Measurements from ENCODE around the gene TBC1D22A. TPM values are rescaled to one million over a fixed set of nuclear protein-coding genes. Genes with fewer than 3 reads are reported as not detected.

The TBC1D22A gene
- total RNA-seq, 2 donors from 2014 or later, result 29.5 to 34.8 TPM

DNA sequence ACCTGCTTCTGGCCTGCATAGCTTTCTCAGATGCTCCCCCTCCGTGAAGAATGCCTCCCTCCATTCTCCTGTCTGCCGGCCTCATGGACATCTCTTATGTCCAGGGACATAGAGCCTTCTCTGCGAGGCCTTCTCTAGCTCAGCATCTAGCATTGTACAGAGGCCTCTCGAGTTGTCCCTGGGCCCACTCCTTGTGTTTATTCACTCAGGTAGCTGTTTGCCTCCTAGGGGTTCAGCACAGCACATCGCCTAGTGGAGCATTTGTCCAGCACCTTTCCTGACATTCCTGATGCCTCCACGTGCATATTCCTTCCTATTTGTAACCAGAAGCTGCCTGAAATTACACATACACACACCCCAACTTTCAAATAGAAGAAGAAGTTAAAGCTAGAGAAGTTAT lies 101.3 kb downstream of the TBC1D22A start:
- H3K36me3 Mint-ChIP-seq (ENCODE audit: insufficient read depth in 2 of 2), result peaks cover 0 to 8% of the 10 kb centered on the region in 2 donors
- no peak for DNase-seq
- no peaks in the 10 kb centered on the region for H3K27me3 Mint-ChIP-seq (ENCODE audit: low read depth)
- H3K4me3 Mint-ChIP-seq, result no peak overlapping the region
- H3K4me1 Mint-ChIP-seq (ENCODE audit: low read depth), result no peaks in the 10 kb centered on the region
- no peak for ATAC-seq (replicated peaks in 1 of 2)
- H3K27ac Mint-ChIP-seq, result no peak overlapping the region
- peaks cover 0 to 2% of the 10 kb centered on the region in 2 donors for H3K9me3 Mint-ChIP-seq

GRCh38 chr22:46864314-46865051 lies 102.0 kb downstream of the TBC1D22A start:
- peaks cover 2 to 6% of the 10 kb centered on the region in 2 donors for H3K9me3 Mint-ChIP-seq
- no peaks in the 10 kb centered on the region for H3K4me1 Mint-ChIP-seq (ENCODE audit: low read depth)
- no peak overlapping the region for H3K27ac Mint-ChIP-seq
- H3K4me3 Mint-ChIP-seq, result no peak overlapping the region
- no peak for DNase-seq
- ATAC-seq (replicated peaks in 1 of 2), result no peak
- no peaks in the 10 kb centered on the region for H3K27me3 Mint-ChIP-seq (ENCODE audit: low read depth)
- H3K36me3 Mint-ChIP-seq (ENCODE audit: insufficient read depth in 2 of 2), result peaks cover 4 to 13% of the 10 kb centered on the region in 2 donors

- ATAC-seq (replicated peaks in 1 of 2) (no peak), DNase-seq (no peak)
- Mint-ChIP-seq H3K9me3 (peaks cover 5 to 6% of the 10 kb centered on the region in 2 donors), H3K4me3 (no peak overlapping the region), H3K36me3 (ENCODE audit: insufficient read depth in 2 of 2) (peaks cover 4 to 13% of the 10 kb centered on the region in 2 donors), H3K27me3 (ENCODE audit: low read depth) (no peaks in the 10 kb centered on the region), H3K4me1 (ENCODE audit: low read depth) (no peaks in the 10 kb centered on the region), H3K27ac (no peak overlapping the region)
Measured at GRCh38 chr22:46865052-46865434, 102.6 kb downstream of the TBC1D22A start.

GRCh38 chr22:46865642-46866041 lies 103.2 kb downstream of the TBC1D22A start:
- peaks cover 5 to 6% of the 10 kb centered on the region in 2 donors for H3K9me3 Mint-ChIP-seq
- no peak for DNase-seq
- H3K36me3 Mint-ChIP-seq (ENCODE audit: insufficient read depth in 2 of 2), result peaks cover 8 to 18% of the 10 kb centered on the region in 2 donors
- H3K27ac Mint-ChIP-seq, result no peak overlapping the region
- H3K4me3 Mint-ChIP-seq, result no peak overlapping the region
- H3K4me1 Mint-ChIP-seq (ENCODE audit: low read depth), result no peaks in the 10 kb centered on the region
- H3K27me3 Mint-ChIP-seq (ENCODE audit: low read depth), result no peaks in the 10 kb centered on the region
- no peak for ATAC-seq (replicated peaks in 1 of 2)

GRCh38 chr22:46866591-46866990 lies 104.1 kb downstream of the TBC1D22A start:
- DNase-seq, result no peak
- Mint-ChIP-seq H3K36me3 (ENCODE audit: insufficient read depth in 2 of 2) (peaks cover 15 to 28% of the 10 kb centered on the region in 2 donors), H3K27me3 (ENCODE audit: low read depth) (no peaks in the 10 kb centered on the region), H3K27ac (no peak overlapping the region), H3K9me3 (peaks cover 6 to 9% of the 10 kb centered on the region in 2 donors), H3K4me3 (no peak overlapping the region), H3K4me1 (ENCODE audit: low read depth) (no peaks in the 10 kb centered on the region)
- no peak for ATAC-seq (replicated peaks in 1 of 2)

GRCh38 chr22:46867106-46867505 lies 104.7 kb downstream of the TBC1D22A start:
- Mint-ChIP-seq H3K27ac (no peak overlapping the region), H3K36me3 (ENCODE audit: insufficient read depth in 2 of 2) (peaks cover 15 to 30% of the 10 kb centered on the region in 2 donors), H3K9me3 (peaks cover 8 to 9% of the 10 kb centered on the region in 2 donors), H3K4me1 (ENCODE audit: low read depth) (no peaks in the 10 kb centered on the region), H3K27me3 (ENCODE audit: low read depth) (no peaks in the 10 kb centered on the region), H3K4me3 (no peak overlapping the region)
- no peak for ATAC-seq (replicated peaks in 1 of 2)
- DNase-seq, result no peak

DNA sequence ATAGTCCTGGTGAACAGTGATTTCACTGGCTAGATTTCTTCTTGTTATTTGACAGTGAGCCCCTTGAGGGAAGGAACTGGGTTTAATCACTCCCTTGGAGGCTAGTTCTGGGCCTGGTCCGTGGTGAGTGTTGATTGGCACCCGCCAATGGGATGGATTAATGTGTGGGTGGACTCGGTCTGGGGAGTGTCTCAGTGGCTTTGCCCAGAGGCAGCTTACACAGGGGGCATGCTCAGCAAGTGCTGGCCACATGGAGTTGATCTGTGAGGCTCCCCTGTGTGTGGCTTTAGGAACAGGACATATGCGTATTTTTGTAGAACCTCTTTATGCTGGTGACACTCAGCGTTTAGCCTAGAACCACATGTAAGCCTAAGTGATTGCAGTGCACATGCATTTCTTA lies 106.9 kb downstream of the TBC1D22A start:
- no peak overlapping the region for H3K27ac Mint-ChIP-seq

DNA sequence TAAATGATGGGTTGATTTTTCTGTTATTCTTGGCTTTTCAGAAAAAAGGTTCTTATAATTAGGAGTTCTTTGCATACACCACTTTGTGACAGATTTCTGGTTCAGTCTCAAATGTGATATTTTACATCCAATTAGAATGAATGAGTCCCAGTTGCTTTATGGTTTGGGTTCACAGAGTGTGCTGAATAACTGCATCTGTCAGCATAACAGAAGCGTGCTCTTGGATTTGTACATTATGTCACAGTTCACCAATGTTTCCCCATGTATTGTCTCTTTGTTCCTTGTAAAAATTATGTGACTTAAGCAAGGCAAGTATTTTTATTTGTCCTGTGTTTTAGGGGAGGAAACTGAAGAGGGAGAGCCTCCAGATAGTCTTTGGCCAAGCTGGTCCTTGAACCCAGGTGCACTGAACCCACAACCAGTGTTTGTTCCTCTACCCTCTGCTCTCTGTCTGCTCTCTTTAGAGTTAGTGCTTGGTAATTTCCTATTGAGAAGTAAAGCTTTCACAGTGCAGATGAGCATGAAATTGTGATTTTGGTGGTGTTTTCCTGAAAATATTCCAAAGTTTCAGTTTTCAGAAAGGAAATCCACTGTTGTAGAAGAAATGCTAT lies 107.5 kb downstream of the TBC1D22A start:
- Mint-ChIP-seq H3K4me3 (no peak overlapping the region), H3K4me1 (ENCODE audit: low read depth) (no peaks in the 10 kb centered on the region), H3K27me3 (ENCODE audit: low read depth) (no peaks in the 10 kb centered on the region), H3K36me3 (ENCODE audit: insufficient read depth in 2 of 2) (peaks cover 18 to 30% of the 10 kb centered on the region in 2 donors), H3K9me3 (peaks cover 12 to 14% of the 10 kb centered on the region in 2 donors), H3K27ac (no peak overlapping the region)
- ATAC-seq (replicated peaks in 1 of 2) (no peak), DNase-seq (no peak)

More for the DNA sequence above, 106.9 kb downstream of the TBC1D22A start:
- H3K4me1 Mint-ChIP-seq (ENCODE audit: low read depth), result no peaks in the 10 kb centered on the region
- H3K4me3 Mint-ChIP-seq, result no peak overlapping the region
- no peaks in the 10 kb centered on the region for H3K27me3 Mint-ChIP-seq (ENCODE audit: low read depth)
- DNase-seq (no peak), ATAC-seq (replicated peaks in 1 of 2) (no peak)
- H3K36me3 Mint-ChIP-seq (ENCODE audit: insufficient read depth in 2 of 2), result peaks cover 18 to 30% of the 10 kb centered on the region in 2 donors
- H3K9me3 Mint-ChIP-seq, result peaks cover 12 to 14% of the 10 kb centered on the region in 2 donors

DNA sequence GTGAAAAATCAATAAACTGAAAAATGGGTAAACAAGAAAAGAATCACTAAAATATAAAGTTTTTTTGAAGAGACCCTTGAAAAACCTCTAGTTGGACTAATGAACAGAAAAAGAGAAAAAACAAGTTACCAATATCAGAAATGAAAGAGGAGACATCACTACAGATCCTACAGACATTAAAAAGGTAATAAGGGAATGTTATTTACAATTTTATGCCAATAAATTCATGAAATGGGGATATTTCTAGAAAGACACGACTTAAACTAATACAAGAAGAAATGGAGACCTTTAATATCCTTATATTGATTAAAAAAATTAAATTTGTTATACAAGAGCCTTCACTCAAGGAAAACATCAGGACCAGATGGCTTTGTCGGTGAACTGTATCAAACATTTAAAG lies 109.4 kb downstream of the TBC1D22A start:
- no peak for DNase-seq
- Mint-ChIP-seq H3K36me3 (ENCODE audit: insufficient read depth in 2 of 2) (peaks cover 18 to 26% of the 10 kb centered on the region in 2 donors), H3K9me3 (peaks cover 12 to 14% of the 10 kb centered on the region in 2 donors), H3K27me3 (ENCODE audit: low read depth) (no peaks in the 10 kb centered on the region), H3K27ac (no peak overlapping the region), H3K4me1 (ENCODE audit: low read depth) (peaks cover under 1% of the 10 kb centered on the region), H3K4me3 (no peak overlapping the region)
- ATAC-seq (replicated peaks in 1 of 2), result no peak

GRCh38 chr22:46875089-46875488 lies 112.6 kb downstream of the TBC1D22A start:
- Mint-ChIP-seq H3K9me3 (peaks cover 7% of the 10 kb centered on the region in 2 donors), H3K4me1 (ENCODE audit: low read depth) (peaks cover 4% of the 10 kb centered on the region), H3K27ac (no peak overlapping the region), H3K4me3 (no peak overlapping the region), H3K36me3 (ENCODE audit: insufficient read depth in 2 of 2) (peaks cover 13 to 23% of the 10 kb centered on the region in 2 donors), H3K27me3 (ENCODE audit: low read depth) (no peaks in the 10 kb centered on the region)
- DNase-seq, result no peak
- ATAC-seq (replicated peaks in 1 of 2), result no peak

GRCh38 chr22:46876357-46876934 lies 114.0 kb downstream of the TBC1D22A start:
- DNase-seq (no peak), ATAC-seq (replicated peaks in 1 of 2) (no peak)
- Mint-ChIP-seq H3K36me3 (ENCODE audit: insufficient read depth in 2 of 2) (peaks cover 5 to 9% of the 10 kb centered on the region in 2 donors), H3K4me1 (ENCODE audit: low read depth) (peaks cover 10% of the 10 kb centered on the region), H3K27me3 (ENCODE audit: low read depth) (no peaks in the 10 kb centered on the region), H3K27ac (no peak overlapping the region), H3K4me3 (no peak overlapping the region), H3K9me3 (peaks cover 5 to 7% of the 10 kb centered on the region in 2 donors)

DNA sequence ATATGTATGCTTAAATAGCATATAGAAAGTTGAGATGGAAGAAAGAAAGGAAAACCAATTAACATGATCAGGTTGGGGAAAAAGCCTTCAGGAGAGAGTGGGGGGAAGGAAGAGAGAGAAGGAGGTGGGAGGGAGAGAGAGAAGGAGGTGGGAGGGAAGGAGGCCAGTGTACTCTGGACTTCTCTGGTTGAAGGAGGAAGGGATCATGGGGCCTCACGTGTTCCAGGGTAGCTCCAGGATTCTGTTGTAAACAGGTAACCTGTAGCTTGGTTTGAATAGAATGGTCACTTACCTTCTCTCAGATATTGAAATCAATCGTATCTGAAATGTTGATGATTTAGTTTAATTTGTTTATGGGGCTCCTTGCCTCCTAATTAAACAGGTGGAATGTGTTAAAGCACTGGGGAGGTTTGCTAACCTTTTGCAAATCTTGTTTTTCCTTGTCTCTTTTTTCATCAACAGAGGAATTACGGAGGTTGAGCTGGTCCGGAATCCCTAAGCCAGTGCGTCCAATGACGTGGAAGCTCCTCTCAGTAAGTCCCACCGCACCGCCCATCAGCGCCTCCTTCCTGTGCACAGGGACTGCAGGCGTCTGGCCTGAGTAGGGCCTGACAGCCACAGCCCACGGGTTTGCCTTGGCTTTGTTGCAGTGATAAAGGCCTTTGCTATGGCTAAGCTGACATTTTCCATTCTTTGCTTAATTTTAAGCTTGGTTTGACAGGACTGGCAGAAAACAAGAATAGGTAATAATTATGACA lies 115.9 kb downstream of the TBC1D22A start:
- peaks cover 10% of the 10 kb centered on the region for H3K4me1 Mint-ChIP-seq (ENCODE audit: low read depth)

GRCh38 chr22:46879083-46879482 lies 116.6 kb downstream of the TBC1D22A start:
- no peak overlapping the region for H3K4me3 Mint-ChIP-seq

More for the DNA sequence above, 115.9 kb downstream of the TBC1D22A start:
- Mint-ChIP-seq H3K27me3 (ENCODE audit: low read depth) (no peaks in the 10 kb centered on the region), H3K4me3 (no peak overlapping the region), H3K36me3 (ENCODE audit: insufficient read depth in 2 of 2) (peaks cover 0 to 5% of the 10 kb centered on the region in 2 donors), H3K27ac (peak overlapping the region; percentile 83), H3K9me3 (no peaks in the 10 kb centered on the region)
- no peak for DNase-seq
- ATAC-seq (replicated peaks in 1 of 2), result no peak

More at GRCh38 chr22:46879083-46879482, 116.6 kb downstream of the TBC1D22A start:
- ATAC-seq (replicated peaks in 1 of 2) (no peak), DNase-seq (no peak)
- H3K9me3 Mint-ChIP-seq, result no peaks in the 10 kb centered on the region
- H3K36me3 Mint-ChIP-seq (ENCODE audit: insufficient read depth in 2 of 2), result peaks cover 0 to 5% of the 10 kb centered on the region in 2 donors
- no peaks in the 10 kb centered on the region for H3K27me3 Mint-ChIP-seq (ENCODE audit: low read depth)
- H3K4me1 Mint-ChIP-seq (ENCODE audit: low read depth), result peaks cover 10% of the 10 kb centered on the region
- H3K27ac Mint-ChIP-seq, result no peak overlapping the region

Measured in activated T-cell treated with anti-CD3 and anti-CD28 coated beads, Interleukin-2, amount 50 U/mL, for 72 hours (primary cell).